ENCODE measurements around the gene DCDC1.
"Not testable (repeated sequence)": the region's sequence is repeated elsewhere in the genome, so short reads cannot be mapped to it uniquely, and the experiment has no call there.

DCDC1 gene

DNA sequence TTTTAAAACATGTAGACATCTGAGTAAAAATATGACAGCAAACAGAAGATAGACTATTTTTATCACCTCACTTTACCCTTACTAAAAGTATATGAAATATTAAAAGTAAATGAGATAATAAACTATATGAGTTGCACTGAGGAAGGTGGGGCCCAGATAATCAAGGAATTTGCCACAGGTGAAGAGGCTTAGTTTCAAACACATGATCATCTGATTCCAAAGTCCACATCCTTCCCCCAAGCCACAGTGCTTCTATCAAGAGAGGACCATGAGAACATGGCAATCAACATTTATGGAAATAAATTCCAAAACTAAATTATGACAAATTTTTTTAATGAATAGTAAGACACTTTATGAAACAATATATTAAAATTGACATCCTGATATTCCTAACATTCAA, 384.0 kb downstream of the DCDC1 start:
- no peak for DNase-seq (ENCODE audit: low read depth)

DNA sequence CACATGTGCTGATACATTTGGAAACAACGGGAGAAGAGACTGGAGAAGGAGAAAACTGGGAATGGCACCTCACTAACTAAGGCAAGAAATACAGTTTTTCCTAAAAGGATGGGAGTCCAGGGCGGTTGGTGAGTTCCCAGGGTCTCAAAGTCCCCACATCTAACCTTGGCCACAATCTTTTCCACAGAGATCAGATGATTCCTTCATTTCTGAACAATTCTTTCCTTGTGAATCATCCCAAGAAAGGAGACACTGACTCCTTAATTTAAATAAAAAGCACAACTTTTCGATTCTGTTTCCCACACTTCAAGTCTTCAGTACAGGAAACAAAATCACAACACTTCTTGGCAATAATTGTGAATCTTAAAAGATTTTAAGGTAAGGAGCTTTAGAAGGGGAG, 384.7 kb downstream of the DCDC1 start:
- no peak for DNase-seq (ENCODE audit: low read depth)

DNA sequence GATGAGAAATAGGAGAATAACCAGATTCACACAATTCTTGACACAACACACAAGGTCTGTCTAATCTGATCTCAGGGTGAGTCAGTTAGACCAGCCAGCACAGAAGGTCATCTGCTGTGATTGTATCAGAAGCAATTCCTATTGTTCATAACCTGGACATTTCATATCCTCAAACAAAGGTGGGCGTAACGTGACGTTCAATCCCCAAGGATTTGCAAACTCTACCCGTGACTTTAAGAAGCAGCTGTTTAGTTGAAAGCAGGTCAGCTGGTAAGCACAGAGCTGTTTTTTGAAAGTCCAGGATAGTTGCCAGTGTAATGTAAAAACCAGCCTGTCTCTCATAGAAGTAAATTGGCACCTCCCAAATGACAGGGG, 385.1 kb downstream of the DCDC1 start:
- DNase-seq (ENCODE audit: low read depth): no peak

DNA sequence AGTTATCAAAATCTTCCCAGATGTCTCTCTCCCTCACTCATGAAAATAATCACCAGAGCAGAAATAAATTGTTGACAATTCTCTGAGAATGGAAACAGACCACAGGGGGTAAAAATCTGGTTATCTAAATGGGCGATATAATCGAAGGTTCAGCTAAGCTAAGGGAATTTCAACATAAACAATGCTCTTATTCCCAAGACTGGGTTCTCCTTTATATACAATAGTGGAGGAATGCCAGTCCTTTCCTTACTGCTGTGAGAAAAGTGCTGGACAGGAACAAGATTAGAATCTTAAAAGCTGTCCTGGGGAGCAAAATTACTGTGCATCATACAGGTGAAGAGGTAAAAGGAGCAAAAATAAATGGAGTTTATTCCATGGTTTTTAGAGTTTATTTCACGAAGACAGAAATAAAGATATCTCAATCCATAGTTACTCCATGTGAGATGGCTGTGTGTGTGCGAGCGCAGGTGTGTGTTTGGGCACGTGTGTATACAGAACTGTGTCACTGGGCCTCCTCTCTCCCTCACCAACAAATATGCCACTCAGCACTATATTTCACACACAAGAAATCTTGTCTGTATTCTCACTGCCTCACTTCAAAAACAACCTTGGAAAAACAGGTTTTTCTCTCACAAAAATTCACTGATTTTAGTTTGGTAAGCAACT, 385.6 kb downstream of the DCDC1 start:
- DNase-seq (ENCODE audit: low read depth): no peak

DNA sequence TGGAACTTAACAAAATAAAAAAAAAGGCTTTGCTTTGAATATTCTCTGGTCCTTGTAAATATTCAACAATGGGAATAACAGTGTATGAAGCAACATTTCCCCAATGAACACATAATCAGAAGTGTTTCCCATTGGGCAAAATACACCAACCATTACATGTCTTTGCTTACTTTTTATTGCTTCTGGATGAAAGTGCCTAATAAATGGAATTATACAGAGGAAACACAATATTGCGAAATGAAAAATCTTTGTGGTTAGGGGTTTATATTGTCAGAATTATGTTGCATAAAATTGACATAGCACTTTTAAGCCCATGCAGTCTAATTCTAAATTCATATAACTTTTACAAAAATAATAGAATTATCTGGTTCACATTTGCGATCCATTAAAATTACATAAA, 386.4 kb downstream of the DCDC1 start:
- DNase-seq (ENCODE audit: low read depth): no peak

DNA sequence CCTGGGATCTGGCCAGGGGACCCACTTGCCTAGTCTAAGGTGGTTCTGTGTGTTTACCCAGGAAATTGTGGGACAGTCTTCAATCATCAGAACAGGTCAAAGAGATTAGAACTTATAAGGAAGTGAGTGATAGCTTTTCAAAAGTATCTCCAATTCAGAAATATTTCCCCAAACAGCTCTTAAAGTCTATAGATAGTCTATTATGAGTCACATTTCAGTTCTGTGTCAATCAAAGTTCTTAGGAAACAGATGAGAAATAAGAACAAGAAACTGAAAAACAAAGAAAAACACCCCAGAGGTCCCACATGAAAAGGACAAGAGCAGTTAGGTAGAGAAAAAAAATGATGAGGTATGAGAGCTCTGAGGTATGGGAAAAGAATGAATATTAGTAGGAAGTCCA, 402.0 kb downstream of the DCDC1 start:
- DNase-seq (ENCODE audit: low read depth): no peak

DNA sequence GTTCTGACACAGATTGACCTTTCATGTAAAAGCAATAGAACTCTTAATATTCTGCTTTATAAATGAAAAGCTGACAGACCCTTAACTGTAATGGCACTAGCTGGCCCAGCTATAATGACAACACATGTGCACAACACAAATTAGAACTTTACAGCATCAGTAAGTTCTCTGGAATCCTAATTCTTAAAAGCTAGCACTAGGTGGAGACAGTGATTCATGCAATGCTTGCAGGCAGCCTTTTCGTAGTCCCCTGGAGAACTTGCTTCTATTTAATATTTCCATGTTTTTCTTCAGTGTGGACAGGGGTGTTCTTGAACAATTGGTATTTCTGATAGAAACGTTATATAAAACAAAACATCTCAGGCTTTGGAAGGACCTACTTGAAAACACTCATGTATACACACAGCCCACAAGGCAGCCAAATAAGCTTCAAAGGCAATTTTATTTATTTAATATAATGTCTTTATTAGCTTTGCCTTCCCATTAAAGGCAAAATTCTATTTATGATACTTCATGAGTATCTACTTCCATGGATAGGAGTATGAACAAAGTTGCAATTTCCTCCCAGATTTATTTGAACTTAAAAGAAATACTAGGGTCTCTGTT, 409.0 kb downstream of the DCDC1 start:
- no peak for DNase-seq (ENCODE audit: low read depth)

DNA sequence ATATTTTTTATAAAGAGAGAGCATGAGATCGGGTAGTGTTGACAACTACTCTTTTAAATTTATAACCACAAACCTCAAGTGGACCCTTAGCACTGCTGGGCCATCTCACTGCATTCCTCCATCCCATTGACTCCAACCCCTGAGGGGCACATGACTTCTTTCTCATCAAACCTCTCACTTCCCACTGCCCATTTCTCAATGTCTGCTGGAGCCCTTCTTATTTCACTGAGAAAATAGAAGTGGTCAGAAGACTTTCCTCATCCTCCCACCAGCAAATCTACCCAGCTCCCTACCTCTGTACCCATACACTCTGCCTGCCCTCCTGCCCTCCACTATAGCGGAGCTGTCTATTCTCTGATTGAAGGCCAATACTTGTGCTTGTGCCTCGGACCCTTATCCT, 412.8 kb downstream of the DCDC1 start:
- DNase-seq (ENCODE audit: low read depth): no peak

DNA sequence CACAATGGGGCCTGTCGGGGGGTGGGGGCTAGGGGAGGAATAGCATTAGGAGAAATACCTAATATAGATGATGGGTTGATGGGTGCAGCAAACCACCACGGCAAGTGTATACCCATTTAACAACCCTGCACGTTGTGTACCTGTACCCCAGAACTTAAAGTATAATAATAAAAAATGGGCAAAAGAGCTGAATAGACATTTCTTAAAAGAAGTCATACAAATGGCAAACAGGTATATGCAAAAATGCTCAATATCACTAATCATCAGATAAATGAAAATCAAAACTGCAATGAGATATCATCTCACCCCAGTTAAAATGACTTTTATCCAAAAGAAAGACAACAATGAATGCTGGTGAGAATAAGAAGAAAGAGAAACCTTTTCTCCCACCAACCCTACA, 419.7 kb downstream of the DCDC1 start:
- DNase-seq (ENCODE audit: low read depth): no peak

DNA sequence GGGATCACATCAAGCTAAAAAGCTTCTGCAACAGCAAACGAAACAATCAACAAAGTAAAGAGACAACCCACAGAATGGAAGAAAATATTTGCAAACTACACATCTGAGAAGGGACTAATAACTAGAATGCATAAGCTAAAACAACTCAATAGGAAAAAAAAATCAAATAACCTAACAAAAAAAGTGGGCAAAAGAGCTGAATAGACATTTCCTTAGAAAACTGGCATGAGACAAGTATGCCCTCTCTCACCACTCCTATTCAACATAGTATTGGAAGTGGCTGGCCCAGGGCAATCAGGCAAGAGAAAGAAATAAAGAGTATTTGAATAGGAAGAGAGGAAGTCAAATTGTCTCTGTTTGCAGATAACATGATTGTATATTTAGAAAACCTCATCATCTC, 421.8 kb downstream of the DCDC1 start:
- DNase-seq (ENCODE audit: low read depth): not testable (repeated sequence)

DNA sequence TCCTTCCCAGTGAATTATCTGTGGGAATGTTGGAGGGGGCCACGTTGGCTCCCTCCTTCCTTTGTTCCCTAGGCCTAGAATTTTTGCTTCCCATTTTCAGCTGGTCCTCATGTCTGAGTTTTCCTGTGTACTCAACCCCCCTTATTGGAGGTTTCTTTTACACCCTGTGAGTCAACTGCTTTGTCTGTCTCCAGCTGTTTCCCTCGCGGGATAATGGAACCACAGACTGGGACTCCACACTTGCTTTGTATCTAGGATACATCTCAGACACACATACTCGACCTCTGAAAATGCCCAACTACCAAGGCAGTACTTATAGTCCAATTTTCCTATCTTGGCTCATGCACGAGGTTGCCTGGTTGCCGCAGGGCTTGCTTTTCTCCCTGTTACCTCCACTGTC, 430.7 kb downstream of the DCDC1 start:
- no peak for DNase-seq (ENCODE audit: low read depth)

DNA sequence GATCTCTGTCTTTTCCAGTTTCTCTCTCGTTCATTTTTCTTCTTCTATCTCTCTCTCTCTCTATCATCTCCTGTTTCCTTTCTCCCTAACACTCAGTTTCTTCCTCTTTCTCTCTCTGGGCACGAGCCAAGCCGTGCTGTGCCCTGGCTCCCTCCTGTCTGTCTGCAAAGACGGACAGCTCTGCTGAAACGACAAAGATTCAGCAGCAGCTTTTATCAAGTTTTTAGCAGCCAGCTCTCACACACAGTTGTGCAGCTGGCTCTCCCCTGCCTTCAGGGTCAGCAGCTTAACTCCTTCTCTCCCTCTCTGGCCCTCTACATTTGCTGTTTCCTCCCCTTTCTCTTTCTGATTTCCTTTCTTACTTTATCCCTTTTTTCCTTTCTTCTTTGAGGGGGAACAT, 431.4 kb downstream of the DCDC1 start:
- no peak for DNase-seq (ENCODE audit: low read depth)

DNA sequence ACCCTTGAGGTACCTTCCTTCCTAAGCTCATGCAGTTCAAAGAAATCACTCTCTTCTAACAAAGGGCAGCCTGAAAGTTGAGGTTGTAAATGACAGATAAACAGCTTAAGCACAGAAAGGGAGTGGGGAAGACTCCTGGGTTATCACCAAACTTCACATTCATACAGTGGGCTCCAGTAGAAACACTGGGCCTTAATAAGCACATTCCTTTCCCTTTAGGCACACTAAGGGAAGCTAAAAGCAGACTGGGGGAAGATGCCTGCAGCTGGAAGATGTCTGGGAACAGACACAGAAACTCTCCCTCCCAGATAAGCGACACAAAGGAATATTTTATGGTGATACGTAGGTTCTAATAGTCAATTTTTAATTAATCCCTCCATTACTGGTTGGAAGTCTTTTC, 433.0 kb downstream of the DCDC1 start:
- DNase-seq (ENCODE audit: low read depth): no peak

DNA sequence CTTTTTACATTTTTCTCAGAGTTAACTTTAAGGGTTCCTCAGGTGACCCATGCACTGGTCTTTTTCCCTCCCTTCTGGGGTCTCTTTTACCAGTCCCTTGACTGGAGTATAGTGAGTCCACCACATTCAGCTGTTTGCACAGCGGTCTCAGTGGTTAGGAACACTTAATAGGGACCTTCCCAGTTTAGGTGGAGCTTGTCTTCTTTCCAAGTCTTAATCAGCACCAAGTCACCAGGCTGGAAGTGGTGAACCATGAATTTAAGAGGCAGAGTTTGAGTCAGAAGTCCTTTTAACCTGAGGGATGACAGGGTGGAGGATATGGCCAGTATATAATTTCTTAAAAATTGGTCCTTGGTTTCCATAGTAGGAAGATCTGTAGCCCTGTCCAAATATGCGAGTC, 433.7 kb downstream of the DCDC1 start:
- no peak for DNase-seq (ENCODE audit: low read depth)

DNA sequence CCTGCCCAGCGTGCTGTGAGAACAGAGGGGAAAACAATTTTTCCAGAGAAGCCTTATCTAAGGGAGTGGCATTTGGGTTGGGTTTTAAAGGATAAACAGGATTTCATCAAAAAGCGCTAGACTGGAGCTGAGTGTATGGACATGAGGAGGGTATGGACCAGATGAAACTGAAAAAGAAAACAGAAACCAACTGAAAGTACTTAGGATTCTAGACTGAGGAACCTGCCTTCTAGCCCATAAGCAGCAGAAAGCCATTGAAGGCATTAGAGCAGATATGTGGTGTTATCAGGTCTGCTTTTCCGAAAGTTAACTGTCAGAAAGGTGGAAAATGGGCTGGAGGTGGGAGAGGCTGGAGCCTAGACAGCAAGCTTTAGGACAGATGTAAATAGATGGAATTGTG, 443.4 kb downstream of the DCDC1 start:
- no peak for DNase-seq (ENCODE audit: low read depth)

DNA sequence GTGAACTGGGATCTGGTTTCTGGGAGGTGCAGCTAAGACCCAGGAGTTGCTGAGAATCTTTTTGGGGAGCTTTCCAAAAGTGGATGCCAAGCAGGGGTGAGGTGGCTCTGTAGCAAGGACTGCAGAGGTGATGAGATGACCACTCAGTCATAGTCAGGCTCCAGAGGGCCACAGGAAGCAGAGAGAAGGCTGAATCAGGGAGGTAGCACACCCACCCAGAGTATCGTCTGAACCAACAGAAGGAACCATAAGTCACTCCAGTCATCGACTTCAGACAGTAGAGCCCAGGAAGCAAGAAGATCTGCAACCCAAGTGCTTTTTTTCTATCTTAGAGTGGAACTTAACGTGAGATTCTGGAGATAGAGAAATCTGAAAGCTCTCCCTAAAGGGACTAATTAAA, 447.7 kb downstream of the DCDC1 start:
- no peak for DNase-seq (ENCODE audit: low read depth)

DNA sequence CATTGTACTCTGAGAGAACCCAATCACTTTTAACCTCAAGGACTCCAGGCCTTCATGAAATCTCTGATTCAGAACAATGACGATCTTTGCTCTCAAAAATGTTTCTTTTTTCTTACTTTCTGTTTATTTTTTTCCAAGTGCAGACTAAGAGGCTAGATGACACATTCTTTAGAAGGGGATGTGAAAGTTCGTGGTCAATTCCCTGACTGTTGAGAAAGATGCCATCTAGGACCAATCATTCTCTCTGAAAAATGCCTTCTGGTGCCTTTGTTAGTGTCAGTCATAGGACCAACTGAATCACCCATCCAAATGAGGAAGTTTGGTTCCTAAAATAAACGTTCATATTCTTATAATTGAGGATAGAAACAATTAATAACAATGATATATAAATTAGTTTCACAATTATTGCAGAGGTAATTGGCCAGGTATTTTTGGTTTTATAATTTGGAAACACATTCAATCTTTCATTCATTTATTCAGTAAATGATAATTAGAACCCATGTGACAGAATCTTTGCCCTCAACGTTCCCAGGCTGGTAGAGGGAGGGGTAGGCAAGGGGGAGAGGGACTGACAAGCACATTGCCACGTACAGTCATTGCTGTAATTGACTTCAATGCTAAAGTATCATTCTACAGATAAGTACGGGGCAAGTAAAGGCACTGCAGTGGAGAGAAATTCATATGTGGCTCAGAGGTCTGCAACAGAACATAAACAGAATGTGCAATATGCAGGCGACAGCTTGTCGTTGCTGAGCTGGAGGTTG, 450.0 kb downstream of the DCDC1 start:
- no peak for DNase-seq (ENCODE audit: low read depth)

DNA sequence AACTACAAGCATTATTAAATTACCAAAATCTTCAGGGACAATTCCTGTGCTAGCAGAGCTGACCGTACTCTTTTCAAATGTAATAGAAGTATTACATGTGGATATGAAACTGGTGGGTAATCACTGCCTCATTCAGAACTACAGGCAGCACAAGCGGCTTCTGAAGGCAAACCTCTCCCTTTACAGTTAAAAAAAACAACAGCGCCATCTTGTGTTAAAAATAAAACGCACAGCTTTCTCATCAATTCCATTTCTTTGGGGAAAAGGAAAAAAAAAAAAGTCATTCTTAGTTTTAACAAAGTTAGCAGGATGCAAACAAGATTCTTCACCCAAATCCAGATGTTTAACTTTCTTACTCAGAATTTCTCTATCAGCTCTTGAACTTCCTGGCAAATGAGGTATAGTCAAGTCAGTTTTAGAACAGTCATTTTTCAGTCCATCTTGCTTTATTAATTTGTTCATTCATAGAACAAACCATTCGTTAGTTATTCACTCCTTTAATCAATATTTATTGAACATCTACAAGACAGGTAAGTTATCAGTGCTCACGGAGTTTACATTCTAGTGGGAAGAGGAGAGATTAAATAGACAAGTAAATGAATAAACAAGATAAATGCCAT, 451.6 kb downstream of the DCDC1 start:
- DNase-seq (ENCODE audit: low read depth): no peak

DNA sequence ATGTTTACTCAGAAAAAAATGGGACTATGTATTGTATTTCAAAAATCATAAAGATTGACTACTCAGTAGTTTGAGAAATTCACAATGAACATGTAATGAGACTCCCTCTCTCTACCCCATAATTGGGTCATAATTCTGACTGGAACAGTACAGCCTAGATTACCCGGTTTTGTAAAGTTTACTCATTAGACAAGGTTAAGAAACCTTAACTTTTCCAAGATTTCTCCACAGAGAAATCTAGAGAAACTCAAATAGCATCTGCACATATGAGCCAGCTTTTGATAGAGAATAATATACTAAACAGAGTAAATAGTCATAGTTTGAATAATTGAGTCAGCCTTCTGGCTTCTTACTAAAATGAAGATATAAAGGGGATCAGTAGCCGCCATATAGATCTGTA, 452.3 kb downstream of the DCDC1 start:
- DNase-seq (ENCODE audit: low read depth): no peak

DNA sequence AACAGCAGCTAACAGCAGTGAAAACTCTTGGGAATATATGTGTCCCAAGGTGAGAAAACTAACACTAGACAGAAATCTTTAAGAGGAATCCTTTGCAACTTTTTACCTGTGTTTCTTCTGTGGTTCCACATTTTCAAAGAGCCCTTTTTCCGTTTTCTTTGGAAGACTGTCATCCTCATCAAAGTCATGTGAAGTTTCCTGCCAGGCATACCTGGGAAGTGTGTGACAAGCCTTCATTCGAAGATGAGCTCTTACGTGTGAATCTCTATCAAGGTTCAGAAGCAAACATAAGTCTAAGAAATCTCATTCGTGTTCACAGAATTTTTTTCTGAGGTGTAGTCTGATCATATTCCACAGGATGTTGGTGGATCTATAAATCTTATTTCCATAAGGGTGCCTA, 452.8 kb downstream of the DCDC1 start:
- no peak for DNase-seq (ENCODE audit: low read depth)

DNA sequence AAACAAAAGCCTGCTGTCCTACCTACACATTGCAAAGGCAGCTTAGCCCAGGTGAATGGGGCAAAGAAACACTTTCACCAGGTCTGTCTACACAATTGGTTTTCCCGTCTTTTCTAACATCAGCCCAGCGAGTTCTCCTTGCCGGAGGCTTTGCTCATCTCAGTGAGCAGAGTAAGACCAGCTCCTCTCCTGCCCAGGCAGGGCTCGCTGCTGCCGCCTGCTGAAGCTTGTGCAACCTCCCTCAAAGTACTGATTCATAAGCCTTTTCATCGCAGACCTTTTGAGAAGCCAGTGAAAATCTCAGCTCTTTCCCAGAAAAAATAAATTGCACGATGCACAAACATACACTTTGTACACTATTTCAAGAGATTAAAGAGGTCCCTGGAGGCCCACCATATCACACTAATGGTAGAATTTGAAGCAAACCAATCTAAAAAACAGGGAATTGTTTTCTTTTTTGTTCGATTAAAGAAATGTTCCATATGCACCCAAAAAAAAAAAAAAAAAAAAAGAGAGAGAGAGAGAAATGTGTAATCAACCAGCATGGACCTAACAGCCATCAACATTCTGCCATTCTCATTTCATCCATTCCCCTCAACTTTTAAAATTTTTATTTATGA, 455.3 kb downstream of the DCDC1 start:
- DNase-seq (ENCODE audit: low read depth): no peak

DNA sequence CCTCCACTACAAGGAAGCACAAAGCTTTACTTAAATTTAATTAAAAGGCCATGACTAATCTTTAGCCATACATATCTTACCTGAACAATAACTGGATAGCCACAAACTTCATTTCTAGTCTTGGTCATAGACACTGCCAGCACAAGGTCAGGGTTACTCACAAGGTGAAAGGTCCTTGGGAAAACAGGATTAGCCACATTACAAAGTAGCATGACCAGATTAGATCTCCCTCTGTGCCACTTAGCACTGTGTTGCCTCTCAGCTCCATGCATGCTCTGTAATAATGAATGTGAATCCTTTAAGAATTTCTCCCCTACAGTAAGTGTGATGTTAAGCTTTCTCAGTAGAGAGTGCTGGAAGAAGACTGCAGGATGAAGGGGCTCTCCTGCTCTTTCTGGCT, 458.3 kb downstream of the DCDC1 start:
- no peak for DNase-seq (ENCODE audit: low read depth)

DNA sequence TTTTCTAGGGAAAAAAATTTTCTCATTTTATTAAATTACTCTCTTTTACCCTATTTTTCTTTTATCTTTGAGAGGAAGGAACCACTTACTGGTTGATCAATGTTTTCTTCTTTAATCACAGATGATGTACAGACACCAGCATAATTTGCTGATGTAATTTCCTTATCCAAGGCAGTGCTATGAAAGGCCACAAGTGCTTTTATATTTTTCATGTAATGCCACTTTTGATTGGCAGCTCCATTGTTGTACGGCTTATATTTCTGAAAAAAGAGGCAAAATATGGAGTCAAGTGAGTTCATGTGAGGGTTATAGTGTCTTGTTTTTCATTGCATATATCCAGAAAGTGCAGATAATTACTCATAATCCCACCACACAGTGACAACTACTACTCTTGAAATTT, 460.7 kb downstream of the DCDC1 start:
- DNase-seq (ENCODE audit: low read depth): no peak
